ENCODE data around the gene VAMP7. TPM values are rescaled to one million over a fixed set of nuclear protein-coding genes. Genes with fewer than 3 reads are reported as not detected.

VAMP7 gene
- total RNA-seq, 1 experiment from 2014 or later, result 60.2 TPM

- BruUV-seq (replicated peaks), result no TSS peak
- ChIA-PET CTCF (no interaction called here), POLR2A (ENCODE audit: unreplicated experiment) (no interaction called here)
Observed at GRCh38 chrX:155938132-155938531, 57.0 kb downstream of the VAMP7 start.

DNA sequence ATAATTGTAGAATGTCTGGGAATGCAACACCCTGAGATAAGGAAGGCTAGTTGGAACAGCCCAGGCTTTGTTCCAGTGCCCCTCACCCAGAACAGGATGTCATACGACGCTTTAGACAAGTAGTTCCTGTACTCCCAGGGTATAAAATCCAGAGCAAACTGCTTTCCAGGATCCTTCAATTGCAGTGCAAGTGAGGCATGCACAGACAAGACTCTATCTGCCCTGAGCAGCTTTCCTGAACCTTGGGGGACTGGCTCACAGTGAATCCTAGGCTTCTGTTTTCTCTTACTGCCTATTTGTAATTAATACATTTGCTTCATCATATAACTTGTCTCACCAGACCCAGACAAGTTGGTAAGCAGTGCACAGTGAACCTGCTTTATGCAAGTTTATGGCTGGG is 68.0 kb downstream of the VAMP7 start:
- H3F3A ChIP-seq (ENCODE audit: insufficient read depth, low read depth), result no peaks in the 10 kb centered on the region
- POLR2A ChIA-PET (ENCODE audit: unreplicated experiment), result no interaction called here
- no peaks in the 10 kb centered on the region for H3K79me2 ChIP-seq (ENCODE audit: low read depth)
- no peaks in the 10 kb centered on the region for H3K36me3 ChIP-seq (ENCODE audit: low read depth)
- no peaks in the 10 kb centered on the region for H4K20me1 ChIP-seq (ENCODE audit: insufficient read depth)
- H3K4me2 ChIP-seq, result no peak overlapping the region
- H3K4me3 ChIP-seq, result no peak overlapping the region
- CTCF ChIA-PET, result no interaction called here
- DNase-seq, result no peak
- intact Hi-C loops (cut with micrococcal nuclease; ENCODE audit: unreplicated experiment), result no loop called here
- no peak for TF ChIP-seq CTCF (conservative IDR thresholded peaks at IDR 0.05)
- TF ChIP-seq EZH2 (IDR thresholded peaks at IDR 0.05; ENCODE audit: low read depth), result no peak
- no peak overlapping the region for H2AFZ ChIP-seq
- H3K9me3 ChIP-seq (ENCODE audit: insufficient read depth, low read depth), result no peaks in the 10 kb centered on the region
- no peaks in the 10 kb centered on the region for H3K27me3 ChIP-seq (ENCODE audit: insufficient read depth, low read depth)
- no peak overlapping the region for H3K27ac ChIP-seq
- no TSS peak for BruUV-seq (replicated peaks)
- H3K4me1 ChIP-seq (replicated peaks; ENCODE audit: insufficient read depth), result no peaks in the 10 kb centered on the region
- no peaks in the 10 kb centered on the region for H3K9me2 ChIP-seq (ENCODE audit: insufficient read depth)

More at GRCh38 chrX:155938132-155938531, 57.0 kb downstream of the VAMP7 start:
- Histone ChIP-seq H3K9me3 (ENCODE audit: insufficient read depth, low read depth) (no peaks in the 10 kb centered on the region), H3K36me3 (ENCODE audit: low read depth) (no peaks in the 10 kb centered on the region), H3K79me2 (ENCODE audit: low read depth) (no peaks in the 10 kb centered on the region), H3K9me2 (ENCODE audit: insufficient read depth) (no peaks in the 10 kb centered on the region), H2AFZ (no peak overlapping the region), H4K20me1 (ENCODE audit: insufficient read depth) (no peaks in the 10 kb centered on the region), H3K27me3 (ENCODE audit: insufficient read depth, low read depth) (no peaks in the 10 kb centered on the region), H3K4me1 (replicated peaks; ENCODE audit: insufficient read depth) (no peaks in the 10 kb centered on the region), H3K4me2 (no peak overlapping the region), H3F3A (ENCODE audit: insufficient read depth, low read depth) (no peaks in the 10 kb centered on the region), H3K4me3 (no peak overlapping the region), H3K27ac (no peak overlapping the region)
- TF ChIP-seq CTCF (conservative IDR thresholded peaks at IDR 0.05), result no peak
- no peak for TF ChIP-seq EZH2 (IDR thresholded peaks at IDR 0.05; ENCODE audit: low read depth)
- intact Hi-C loops (cut with micrococcal nuclease; ENCODE audit: unreplicated experiment), result no loop called here
- no peak for DNase-seq

DNA sequence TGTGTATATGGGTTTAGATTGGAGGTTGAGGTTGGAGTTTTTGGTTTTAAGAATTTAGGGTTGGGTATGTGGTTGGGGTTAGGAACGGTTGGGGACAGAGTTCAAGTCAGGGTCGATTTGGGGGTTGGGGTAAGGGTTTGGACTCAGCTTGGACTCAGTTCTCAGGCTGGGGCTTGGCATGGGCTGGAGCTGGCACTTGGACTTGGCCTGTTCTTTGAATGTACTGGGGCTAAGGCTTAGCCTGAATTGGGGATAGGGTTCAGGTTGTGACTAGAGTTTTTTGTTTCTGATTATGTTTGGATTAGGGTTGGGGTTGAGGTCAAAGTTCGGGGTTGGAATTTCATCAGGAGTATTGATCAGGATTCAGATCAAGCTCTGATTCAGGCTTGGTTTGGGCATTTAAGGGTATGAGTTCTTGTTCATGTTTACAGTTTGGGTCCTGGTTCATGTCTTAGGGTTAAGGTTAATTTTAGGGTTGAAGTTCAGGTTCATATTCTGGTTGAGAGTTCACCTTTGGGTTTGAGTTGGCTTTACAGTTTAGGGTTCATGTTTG is 70.2 kb downstream of the VAMP7 start:
- Histone ChIP-seq H3K27me3 (ENCODE audit: insufficient read depth, low read depth) (no peaks in the 10 kb centered on the region), H3F3A (ENCODE audit: insufficient read depth, low read depth) (no peaks in the 10 kb centered on the region), H3K9me3 (ENCODE audit: insufficient read depth, low read depth) (no peaks in the 10 kb centered on the region), H3K4me2 (no peak overlapping the region), H3K36me3 (ENCODE audit: low read depth) (no peaks in the 10 kb centered on the region), H4K20me1 (ENCODE audit: insufficient read depth) (no peaks in the 10 kb centered on the region), H2AFZ (no peak overlapping the region), H3K9me2 (ENCODE audit: insufficient read depth) (no peaks in the 10 kb centered on the region), H3K27ac (no peak overlapping the region), H3K4me3 (no peak overlapping the region), H3K4me1 (replicated peaks; ENCODE audit: insufficient read depth) (no peaks in the 10 kb centered on the region), H3K79me2 (ENCODE audit: low read depth) (no peaks in the 10 kb centered on the region)
- no peak for TF ChIP-seq EZH2 (IDR thresholded peaks at IDR 0.05; ENCODE audit: low read depth)
- no peak for TF ChIP-seq CTCF (conservative IDR thresholded peaks at IDR 0.05)
- ChIA-PET CTCF (no interaction called here), POLR2A (ENCODE audit: unreplicated experiment) (no interaction called here)
- intact Hi-C loops (cut with micrococcal nuclease; ENCODE audit: unreplicated experiment), result no loop called here
- no TSS peak for BruUV-seq (replicated peaks)
- no peak for DNase-seq

Measured in PC-9 (cell line).